Fibroblast of lung (primary cell): ENCODE measurements around the gene TCHP. TPM values are rescaled to one million over a fixed set of nuclear protein-coding genes. Genes with fewer than 3 reads are reported as not detected.
"Not testable (repeated sequence)": the region's sequence is repeated elsewhere in the genome, so short reads cannot be mapped to it uniquely, and the experiment has no call there.

Experiments
- DNase-seq, 2 donors: peaks; one replicate each; pipeline versions ENCODE4 v3.0.0 to v3.0.0-alpha.2; 2010; ENCODE audit warnings: low read depth in 2 of 2
- H2AFZ ChIP-seq: 2 replicates; pipeline ENCODE4 v1.5.1; 2012; ENCODE audit warnings: low read length, control low read depth, inconsistent platforms
- H3K27ac ChIP-seq: 2 replicates; pipeline ENCODE4 v1.5.1; 2011; ENCODE audit warnings: low read length, control low read depth; ENCODE audit not compliant: insufficient read depth
- H3K27me3 ChIP-seq: 2 replicates; pipeline ENCODE4 v1.5.1; 2011; ENCODE audit warnings: mild to moderate bottlenecking, low read length; ENCODE audit not compliant: control insufficient read depth, insufficient read depth
- H3K36me3 ChIP-seq: 2 replicates; pipeline ENCODE4 v1.5.1; 2011; ENCODE audit warnings: low read length; ENCODE audit not compliant: control insufficient read depth, insufficient read depth
- H3K4me1 ChIP-seq: 2 replicates; pipeline ENCODE4 v1.5.1; 2011; ENCODE audit warnings: low read length; ENCODE audit not compliant: control insufficient read depth, insufficient read depth; ENCODE audit errors: extremely low read depth
- H3K4me2 ChIP-seq: 2 replicates; pipeline ENCODE4 v1.5.1; 2011; ENCODE audit warnings: low read length, control low read depth; ENCODE audit not compliant: insufficient read depth; ENCODE audit errors: extremely low read depth
- H3K4me3 ChIP-seq, 4 experiments: fragments of 200-600 bp in 1 of 4; sonication (generic) in 1 of 4; replicated peaks in 1 of 4; 2 replicates each; pipeline ENCODE4 v1.5.1; 2011 to 2016; ENCODE audit warnings: low read length in 4 of 4, low read depth in 3 of 4, mild to moderate bottlenecking in 3 of 4, control low read depth in 2 of 4, inconsistent platforms in 1 of 4, mixed read lengths in 1 of 4; ENCODE audit not compliant: insufficient read depth in 1 of 4; ENCODE audit errors: control extremely low read depth in 1 of 4
- H3K79me2 ChIP-seq: 2 replicates; pipeline ENCODE4 v1.5.1; 2012; ENCODE audit warnings: mild to moderate bottlenecking, low read length, inconsistent platforms; ENCODE audit not compliant: control insufficient read depth, insufficient read depth
- H3K9ac ChIP-seq: 2 replicates; pipeline ENCODE4 v1.5.1; 2011; ENCODE audit warnings: mild to moderate bottlenecking, low read length, control low read depth; ENCODE audit not compliant: insufficient read depth
- H3K9me3 ChIP-seq: 2 replicates; pipeline ENCODE4 v1.5.1; 2012; ENCODE audit warnings: low read depth, low read length; ENCODE audit not compliant: control insufficient read depth, insufficient read depth
- H4K20me1 ChIP-seq: 2 replicates; pipeline ENCODE4 v1.5.1; 2011; ENCODE audit warnings: low read length; ENCODE audit not compliant: control insufficient read depth, insufficient read depth; ENCODE audit errors: extremely low read depth
- CTCF ChIP-seq, 2 donors: IDR thresholded peaks in 1 of 2; conservative IDR thresholded peaks in 1 of 2; 1 replicate in 1 of 2; 2 replicates in 1 of 2; pipeline ENCODE4 v1.5.1; 2011 to 2012; ENCODE audit warnings: low read length in 2 of 2, control low read depth in 1 of 2, inconsistent platforms in 1 of 2, low read depth in 1 of 2, mild to moderate bottlenecking in 1 of 2
- EZH2 ChIP-seq: IDR thresholded peaks from 2 replicates; pipeline ENCODE4 v1.5.1; 2012; ENCODE audit warnings: low read length, control low read depth, mild to moderate bottlenecking; ENCODE audit errors: missing control alignments
- polyA plus RNA-seq, 2 donors: library from polyadenylated mRNA; depleted of rRNA in 1 of 2; stranded (reverse) in 1 of 2; unstranded in 1 of 2; fragments of >200 nt; gene quantifications; 2 replicates each; pipeline ENCODE4 v1.2.1, GENCODE V29; 2011 to 2012; ENCODE audit warnings: missing spikeins in 1 of 2
- total RNA-seq: library from RNA; depleted of rRNA; stranded (reverse); fragments of >200 nt; gene quantifications from 2 replicates; pipeline ENCODE4 v1.2.1, GENCODE V29; 2014

The TCHP gene
- total and polyA plus RNA-seq, 2 donors (not counting 1 experiment from before 2014, with no cell fraction given): 9.4 to 10.3 TPM

GRCh38 chr12:109885616-109886015 lies 14.5 kb upstream of the TCHP start:
- Histone ChIP-seq H4K20me1 (no peaks in the 10 kb centered on the region), H3K4me1 (peaks cover 18% of the 10 kb centered on the region), H3K27ac (no peak overlapping the region), H3K36me3 (no peaks in the 10 kb centered on the region), H3K4me3 (no peak overlapping the region), H3K27me3 (no peaks in the 10 kb centered on the region), H3K4me2 (no peak overlapping the region), H2AFZ (no peak overlapping the region), H3K79me2 (no peaks in the 10 kb centered on the region), H3K9ac (no peak overlapping the region), H3K9me3 (no peaks in the 10 kb centered on the region)
- no peak for TF ChIP-seq CTCF (conservative IDR thresholded peaks at IDR 0.05 in 1 of 2, IDR thresholded peaks at IDR 0.05 in 1 of 2; ENCODE audit: low read depth in 1 of 2, low read length in 2 of 2)
- no peak for DNase-seq

GRCh38 chr12:109888179-109889020 lies 11.7 kb upstream of the TCHP start:
- Histone ChIP-seq H3K4me1 (peaks cover 16% of the 10 kb centered on the region), H3K36me3 (no peaks in the 10 kb centered on the region), H3K79me2 (no peaks in the 10 kb centered on the region), H2AFZ (peak overlapping the region; percentile 7), H3K27ac (peak overlapping the region; percentile 90), H3K4me2 (peak overlapping the region; percentile 65), H3K9me3 (no peaks in the 10 kb centered on the region), H4K20me1 (no peaks in the 10 kb centered on the region), H3K4me3 (no peak overlapping the region), H3K9ac (peak overlapping the region; percentile 10), H3K27me3 (no peaks in the 10 kb centered on the region)
- TF ChIP-seq EZH2 (no peak), CTCF (conservative IDR thresholded peaks at IDR 0.05 in 1 of 2, IDR thresholded peaks at IDR 0.05 in 1 of 2; ENCODE audit: low read depth in 1 of 2, low read length in 2 of 2) (peak in 1 of 2 donors; percentile 15)
- peak; percentile 91 to 95 for DNase-seq

- Histone ChIP-seq H2AFZ (no peak overlapping the region), H3K36me3 (no peaks in the 10 kb centered on the region), H3K4me1 (peaks cover 16% of the 10 kb centered on the region), H3K4me2 (no peak overlapping the region), H3K27ac (no peak overlapping the region), H3K9me3 (no peaks in the 10 kb centered on the region), H3K4me3 (no peak overlapping the region), H3K9ac (no peak overlapping the region), H4K20me1 (no peaks in the 10 kb centered on the region), H3K79me2 (no peaks in the 10 kb centered on the region), H3K27me3 (no peaks in the 10 kb centered on the region)
- TF ChIP-seq EZH2: no peak
- TF ChIP-seq CTCF (conservative IDR thresholded peaks at IDR 0.05 in 1 of 2, IDR thresholded peaks at IDR 0.05 in 1 of 2; ENCODE audit: low read depth in 1 of 2, low read length in 2 of 2): no peak
- DNase-seq: no peak
These were observed 9.4 kb upstream of the TCHP start for GRCh38 chr12:109890620-109891170.

GRCh38 chr12:109891731-109892130 lies 8.3 kb upstream of the TCHP start:
- not testable (repeated sequence) for DNase-seq, H3K79me2 ChIP-seq, H3K4me2 ChIP-seq, H4K20me1 ChIP-seq, H3K27ac ChIP-seq, H3K36me3 ChIP-seq, H3K9me3 ChIP-seq, H3K4me3 ChIP-seq, H3K9ac ChIP-seq, H3K27me3 ChIP-seq, H2AFZ ChIP-seq
- peaks cover 16% of the 10 kb centered on the region for H3K4me1 ChIP-seq
